K562 (cell line): ENCODE measurements around the gene ARHGAP10. TPM values are rescaled to one million over a fixed set of nuclear protein-coding genes. Genes with fewer than 3 reads are reported as not detected.

ENCODE experiments used
- ATAC-seq: fragments of 200-7000 bp; cut with Tn5 transposase; 3 replicates; pipeline ENCODE4 v1.9.1; 2020; ENCODE audit warnings: moderate library complexity
- BruUV-seq: library from RNA; stranded (reverse); fragments of 400-500 nt; replicated peaks from 2 replicates; lab custom pipeline; 2021; lab: Mats Ljungman, UMichigan
- CTCF ChIA-PET: fragments of 300-600 bp; formaldehyde crosslinking; extraction: SDS; loops from one replicate; lab custom pipeline; 2021; ENCODE audit warnings: low intra/inter-chr PET ratio; lab: Yijun Ruan, JAX
- POLR2A ChIA-PET: fragments of 300-600, 350-650 bp; sonication (Branson Sonifier 250); formaldehyde crosslinking; extraction: SDS; loops from one replicate; lab custom pipeline; 2021; ENCODE audit warnings: antibody characterized with exemption, inconsistent platforms; lab: Yijun Ruan, JAX
- DNase-seq, 4 experiments: peaks; one replicate each; pipeline versions ENCODE4 v3.0.0 to v3.0.0-alpha.2; 2011 to 2018; ENCODE audit warnings: low spot score in 3 of 4, mixed read lengths in 3 of 4; ENCODE audit errors: extremely low read depth in 1 of 4
- FAIRE-seq: peaks from 2 replicates; lab custom pipeline; 2011; peaks lifted over from hg19 to GRCh38; lab: Jason Lieb, UNC
- H2AFZ ChIP-seq: 2 replicates; pipeline ENCODE4 v1.6.0; 2011; ENCODE audit warnings: low read depth, low read length, control low read depth, inconsistent platforms
- H3K27ac ChIP-seq: fragments of 200-600 bp; 3 replicates; pipeline ENCODE4 v1.8.0; 2011; ENCODE audit warnings: low read depth, mild to moderate bottlenecking, control low read depth, inconsistent platforms, low read length, moderate library complexity, mixed read lengths; ENCODE audit errors: extremely low read depth
- H3K27me3 ChIP-seq, 2 experiments: fragments of 300-600 bp in 1 of 2; 2 replicates in 1 of 2; 3 replicates in 1 of 2; pipeline versions ENCODE4 v1.6.0 to v1.8.0; 2011; ENCODE audit warnings: inconsistent platforms in 2 of 2, low read length in 2 of 2, mild to moderate bottlenecking in 1 of 2, mixed read lengths in 1 of 2, moderate library complexity in 1 of 2; ENCODE audit not compliant: control insufficient read depth in 2 of 2, insufficient read depth in 2 of 2
- H3K36me3 ChIP-seq: fragments of 300-600 bp; 3 replicates; pipeline ENCODE4 v1.8.0; 2011; ENCODE audit warnings: mild to moderate bottlenecking, low read length, inconsistent platforms; ENCODE audit not compliant: control insufficient read depth, insufficient read depth
- H3K4me1 ChIP-seq, 2 experiments: fragments of 200-600 bp in 1 of 2; replicated peaks in 1 of 2; 2 replicates in 1 of 2; 3 replicates in 1 of 2; pipeline versions ENCODE4 v1.5.1 to v1.8.0; 2011; ENCODE audit warnings: inconsistent platforms in 2 of 2, low read length in 2 of 2, mild to moderate bottlenecking in 1 of 2, mixed read lengths in 1 of 2, moderate library complexity in 1 of 2; ENCODE audit not compliant: control insufficient read depth in 2 of 2, insufficient read depth in 2 of 2
- H3K4me2 ChIP-seq: 2 replicates; pipeline ENCODE4 v1.6.1; 2011; ENCODE audit warnings: low read length, control low read depth, inconsistent platforms, mixed read lengths; ENCODE audit not compliant: insufficient read depth
- H3K4me3 ChIP-seq: fragments of 200-600 bp; sonication (generic), shearing (Covaris generic); 2 replicates; pipeline ENCODE4 v1.5.1; 2016; ENCODE audit warnings: control low read depth, inconsistent platforms
- H3K79me2 ChIP-seq: fragments of 200-600 bp; 3 replicates; pipeline ENCODE4 v1.8.0; 2011; ENCODE audit warnings: low read length, inconsistent platforms; ENCODE audit not compliant: control insufficient read depth, insufficient read depth
- H3K9ac ChIP-seq, 2 experiments: 2 replicates each; pipeline versions ENCODE4 v1.6.0 to v1.6.1; 2011; ENCODE audit warnings: low read depth in 2 of 2, low read length in 2 of 2, control low read depth in 1 of 2, inconsistent platforms in 1 of 2, mild to moderate bottlenecking in 1 of 2, mixed read lengths in 1 of 2; ENCODE audit not compliant: insufficient read depth in 1 of 2
- H3K9me1 ChIP-seq: one replicate; pipeline ENCODE4 v1.6.0; 2011; ENCODE audit warnings: inconsistent platforms, mild to moderate bottlenecking, low read length, moderate library complexity; ENCODE audit not compliant: control insufficient read depth, insufficient read depth
- H3K9me3 ChIP-seq: replicated peaks from 2 replicates; pipeline ENCODE4 v1.5.1; 2011; ENCODE audit warnings: low read depth, low read length, inconsistent platforms; ENCODE audit not compliant: control insufficient read depth, insufficient read depth
- H4K20me1 ChIP-seq: replicated peaks from 2 replicates; pipeline ENCODE4 v1.6.1; 2011; ENCODE audit warnings: low read length, inconsistent platforms, mixed read lengths; ENCODE audit not compliant: control insufficient read depth, insufficient read depth
- BRD9 ChIP-seq: fragments of 450-650 bp; IDR thresholded peaks from 2 replicates; pipeline ENCODE4 v1.6.1; 2018; ENCODE audit warnings: low read depth; ENCODE audit not compliant: partially characterized antibody
- HNRNPK ChIP-seq: fragments of 200-400 bp; formaldehyde crosslinking; IDR thresholded peaks from one replicate; pipeline ENCODE4 v1.6.1; 2018; ENCODE audit warnings: mild to moderate bottlenecking, low read depth, low read length; ENCODE audit not compliant: poor library complexity, severe bottlenecking
- HOXB6 ChIP-seq: fragments of 250-450 bp; sonication (Bioruptor Pico); IDR thresholded peaks from 2 replicates; pipeline ENCODE4 v1.5.1; 2022; ENCODE audit warnings: mild to moderate bottlenecking, borderline replicate concordance
- KDM2B ChIP-seq: fragments of 250-450 bp; sonication (Bioruptor Pico); IDR thresholded peaks from 2 replicates; pipeline ENCODE4 v1.8.0; 2021; ENCODE audit warnings: mild to moderate bottlenecking, moderate library complexity
- KLF6 ChIP-seq: fragments of 250-450 bp; sonication (Bioruptor Pico); IDR thresholded peaks from 2 replicates; pipeline ENCODE4 v1.4.0; 2020; ENCODE audit warnings: mild to moderate bottlenecking, moderate library complexity, borderline replicate concordance
- MITF ChIP-seq: IDR thresholded peaks from 2 replicates; pipeline ENCODE4 v1.6.1; 2014; ENCODE audit warnings: antibody characterized with exemption
- MXI1 ChIP-seq: IDR thresholded peaks from 2 replicates; pipeline ENCODE4 v1.6.1; 2011; ENCODE audit warnings: low read depth, mild to moderate bottlenecking, improper control_type of control experiment, low read length
- PHF20 ChIP-seq: fragments of 450-650 bp; IDR thresholded peaks from 2 replicates; pipeline ENCODE4 v1.6.1; 2018; ENCODE audit not compliant: partially characterized antibody
- POLR3A ChIP-seq: IDR thresholded peaks from 2 replicates; pipeline ENCODE4 v1.6.1; 2011; ENCODE audit warnings: borderline replicate concordance, mild to moderate bottlenecking, moderate library complexity; ENCODE audit not compliant: insufficient read length, insufficient read depth; ENCODE audit errors: extremely low read depth
- PURB ChIP-seq: sonication (generic); formaldehyde crosslinking; IDR thresholded peaks from 2 replicates; pipeline ENCODE4 v1.9.0; 2021; ENCODE audit warnings: low read depth, mild to moderate bottlenecking, missing genetic modification reagents
- RB1 ChIP-seq: fragments of 450-650 bp; IDR thresholded peaks from 2 replicates; pipeline ENCODE4 v1.6.1; 2017; ENCODE audit warnings: low read depth, mild to moderate bottlenecking
- SLC30A9 ChIP-seq: fragments of 250-450 bp; sonication (Bioruptor Pico); IDR thresholded peaks from 2 replicates; pipeline ENCODE4 v1.8.0; 2022; ENCODE audit warnings: mild to moderate bottlenecking, moderate library complexity
- SMAD2 ChIP-seq: fragments of 150-350 bp; IDR thresholded peaks from 2 replicates; pipeline ENCODE4 v1.6.1; 2014; ENCODE audit warnings: low read depth, mild to moderate bottlenecking, low read length
- SNIP1 ChIP-seq: fragments of 450-650 bp; IDR thresholded peaks from 2 replicates; pipeline ENCODE4 v1.7.1; 2017; ENCODE audit warnings: low read depth, mild to moderate bottlenecking
- U2AF1 ChIP-seq: fragments of 200-400 bp; formaldehyde crosslinking; optimal IDR thresholded peaks from 2 replicates; pipeline ENCODE3; 2017; ENCODE audit warnings: mild to moderate bottlenecking, low read depth, low read length, moderate library complexity
- ZNF764 ChIP-seq: fragments of 250-450 bp; sonication (Bioruptor Pico); IDR thresholded peaks from 2 replicates; pipeline ENCODE4 v1.4.0; 2020; ENCODE audit warnings: low read depth, mild to moderate bottlenecking, moderate library complexity
- WGBS: fragments of 100-300 bp; shearing (Covaris generic); methylation state at CpG from one replicate; pipeline ENCODE4 v1.1.6; 2016; ENCODE audit warnings: low coverage, mixed read lengths; ENCODE audit not compliant: insufficient coverage; ENCODE audit errors: missing lambda C conversion rate; 5-methylcytosine and 5-hydroxymethylcytosine counted together
- in situ Hi-C: fragments of 300-500 bp; cut with MboI; formaldehyde crosslinking; loops from 4 replicates; pipeline ENCODE4 v1.15.0; 2018; ENCODE audit warnings: inconsistent platforms, mixed read lengths
- intact Hi-C: fragments of 100-400 bp; cut with micrococcal nuclease; formaldehyde crosslinking; loops from 2 replicates; pipeline ENCODE4 v1.14.2; 2022
- polyA plus RNA-seq, 8 experiments: library from polyadenylated mRNA; depleted of rRNA in 4 of 8; stranded (reverse) in 5 of 8; unstranded in 3 of 8; fragments of >200 nt; fragmentation: Nextera tagmentation in 2 of 8; fragmentation: Illumina TruSeq in 1 of 8; extraction: Ambion mirVana in 2 of 8; extraction: Trizol in 1 of 8; gene quantifications; 2 replicates each; pipeline versions ENCODE4 v1.2.1 to v1.2.3, GENCODE V29; 2011 to 2014; ENCODE audit warnings: inconsistent platforms in 1 of 8, missing spikeins in 1 of 8
- total RNA-seq, 7 experiments: library from RNA; depleted of rRNA in 6 of 7; stranded (reverse); fragments of >200 nt in 6 of 7; fragmentation: Illumina TruSeq in 2 of 7; extraction: Trizol in 2 of 7; gene quantifications; 2 replicates each; pipeline versions ENCODE4 v1.2.1 to v1.2.3, GENCODE V29; 2011 to 2021; ENCODE audit warnings: low replicate concordance in 1 of 7
- TF ChIP-seq, protein P1 (sequence below): fragments of 450-650 bp; formaldehyde crosslinking; conservative IDR thresholded peaks from 2 replicates; pipeline ENCODE4 v1.4.0; 2022; ENCODE audit warnings: mild to moderate bottlenecking, missing genetic modification characterization
- TF ChIP-seq, protein P2 (sequence below): fragments of 450-650 bp; conservative IDR thresholded peaks from 2 replicates; pipeline ENCODE4 v1.6.1; 2016; ENCODE audit warnings: missing genetic modification characterization, low read depth, mild to moderate bottlenecking, control low read depth, missing compliant biosample characterization

Gene ARHGAP10
- total and polyA plus RNA-seq, 9 of the 15 experiments (the other 6 are each of a cell fraction or from before 2014, with no cell fraction given) = 0.03 to 0.22 (median 0.06) TPM; not detected in 3

GRCh38 chr4:147755561-147756295 is 23.8 kb downstream of the ARHGAP10 start:
- 6% methylated on average over 3 of the region's 3 CpGs for WGBS
- intact Hi-C loops = no loop called here
- H3K9me1 ChIP-seq = no peaks in the 10 kb centered on the region
- no peak overlapping the region for H3K9ac ChIP-seq
- ATAC-seq (no peak), FAIRE-seq (no peak)
- POLR2A ChIA-PET = no interaction called here
- no peak overlapping the region for H3K4me3 ChIP-seq
- no peak for TF ChIP-seq ZNF764 (CRISPR knock-in tag)
- TF ChIP-seq U2AF1 = no peak
- no peak for TF ChIP-seq KLF6 (CRISPR knock-in tag)
- TF ChIP-seq PURB (CRISPR knock-in tag) = no peak
- TF ChIP-seq BRD9 = no peak
- TF ChIP-seq KDM2B (CRISPR knock-in tag) = no peak
- TF ChIP-seq SMAD2 = no peak
- no peak for TF ChIP-seq SNIP1
- TF ChIP-seq PHF20 = no peak
- no peak for TF ChIP-seq SLC30A9
- no peak for TF ChIP-seq HNRNPK
- TF ChIP-seq, protein P1, sequence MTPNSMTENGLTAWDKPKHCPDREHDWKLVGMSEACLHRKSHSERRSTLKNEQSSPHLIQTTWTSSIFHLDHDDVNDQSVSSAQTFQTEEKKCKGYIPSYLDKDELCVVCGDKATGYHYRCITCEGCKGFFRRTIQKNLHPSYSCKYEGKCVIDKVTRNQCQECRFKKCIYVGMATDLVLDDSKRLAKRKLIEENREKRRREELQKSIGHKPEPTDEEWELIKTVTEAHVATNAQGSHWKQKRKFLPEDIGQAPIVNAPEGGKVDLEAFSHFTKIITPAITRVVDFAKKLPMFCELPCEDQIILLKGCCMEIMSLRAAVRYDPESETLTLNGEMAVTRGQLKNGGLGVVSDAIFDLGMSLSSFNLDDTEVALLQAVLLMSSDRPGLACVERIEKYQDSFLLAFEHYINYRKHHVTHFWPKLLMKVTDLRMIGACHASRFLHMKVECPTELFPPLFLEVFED (CRISPR knock-in tag) = no peak
- TF ChIP-seq, protein P2, sequence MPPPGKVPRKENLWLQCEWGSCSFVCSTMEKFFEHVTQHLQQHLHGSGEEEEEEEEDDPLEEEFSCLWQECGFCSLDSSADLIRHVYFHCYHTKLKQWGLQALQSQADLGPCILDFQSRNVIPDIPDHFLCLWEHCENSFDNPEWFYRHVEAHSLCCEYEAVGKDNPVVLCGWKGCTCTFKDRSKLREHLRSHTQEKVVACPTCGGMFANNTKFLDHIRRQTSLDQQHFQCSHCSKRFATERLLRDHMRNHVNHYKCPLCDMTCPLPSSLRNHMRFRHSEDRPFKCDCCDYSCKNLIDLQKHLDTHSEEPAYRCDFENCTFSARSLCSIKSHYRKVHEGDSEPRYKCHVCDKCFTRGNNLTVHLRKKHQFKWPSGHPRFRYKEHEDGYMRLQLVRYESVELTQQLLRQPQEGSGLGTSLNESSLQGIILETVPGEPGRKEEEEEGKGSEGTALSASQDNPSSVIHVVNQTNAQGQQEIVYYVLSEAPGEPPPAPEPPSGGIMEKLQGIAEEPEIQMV (tag) = no peak
- no peak for TF ChIP-seq HOXB6 (CRISPR knock-in tag)
- no peak for TF ChIP-seq MXI1
- TF ChIP-seq RB1 = no peak
- TF ChIP-seq POLR3A = no peak
- TF ChIP-seq MITF = no peak
- TF ChIP-seq, all 486 proteins: peak for 0
- Histone ChIP-seq H3K27me3 (peaks cover 4 to 18% of the 10 kb centered on the region in 2 experiments; a peak in 4 of 5 replicates), H3K27ac (no peak overlapping the region), H3K4me2 (no peak overlapping the region), H3K36me3 (no peaks in the 10 kb centered on the region), H3K4me1 (no peaks in the 10 kb centered on the region), H3K9me3 (no peaks in the 10 kb centered on the region), H4K20me1 (no peaks in the 10 kb centered on the region), H3K79me2 (no peaks in the 10 kb centered on the region), H2AFZ (no peak overlapping the region)
- in situ Hi-C loops = no loop called here
- CTCF ChIA-PET = no interaction called here
- no peak for DNase-seq
- BruUV-seq = no TSS peak
